ENCODE measurements around the gene RNF26.

RNF26 gene

GRCh38 chr11:119316016-119316728, 18.2 kb upstream of the RNF26 start:
- FAIRE-seq: no peak

GRCh38 chr11:119316729-119317591, 17.4 kb upstream of the RNF26 start, which contains the start of gene MCAM:
MCAM (minus strand) TSS chr11:119317130; CDS start chr11:119317101, 29 bp downstream.
- no peak for FAIRE-seq

- FAIRE-seq: no peak
Measured at GRCh38 chr11:119317592-119318239, 16.6 kb upstream of the RNF26 start.

- FAIRE-seq: no peak
Measured at GRCh38 chr11:119318240-119319135, 15.8 kb upstream of the RNF26 start.

GRCh38 chr11:119319136-119319699, 15.1 kb upstream of the RNF26 start:
- FAIRE-seq: no peak

- FAIRE-seq: no peak
Measured at GRCh38 chr11:119319700-119320239, 14.6 kb upstream of the RNF26 start.

- no peak for FAIRE-seq
Measured at GRCh38 chr11:119320240-119320775, 14.0 kb upstream of the RNF26 start.

GRCh38 chr11:119320776-119321524, 13.4 kb upstream of the RNF26 start:
- FAIRE-seq: no peak

- FAIRE-seq: no peak
Measured at GRCh38 chr11:119322360-119322739, 12.0 kb upstream of the RNF26 start.

- FAIRE-seq: no peak
Measured at GRCh38 chr11:119322921-119323531, 11.3 kb upstream of the RNF26 start.

GRCh38 chr11:119323532-119324033, 10.7 kb upstream of the RNF26 start:
- FAIRE-seq: no peak

GRCh38 chr11:119324189-119324588, 10.1 kb upstream of the RNF26 start:
- no peak for FAIRE-seq

- no peak for FAIRE-seq
Measured at GRCh38 chr11:119329320-119329719, 5.0 kb upstream of the RNF26 start.

- no peak for FAIRE-seq
Measured at GRCh38 chr11:119330237-119330636, 4.1 kb upstream of the RNF26 start.

- no peak for FAIRE-seq
Measured at GRCh38 chr11:119332111-119332765, 2.1 kb upstream of the RNF26 start.

- no peak for FAIRE-seq
Measured at GRCh38 chr11:119335091-119335654, 846 bp downstream of the RNF26 start.

- FAIRE-seq: no peak
Measured at GRCh38 chr11:119335655-119336543, 1.6 kb downstream of the RNF26 start.
